NCI-H446 treated with DMSO at 0.1 percent for 48 hours (cell line): Measurements from ENCODE around the gene SLC2A11.
"Not testable (repeated sequence)": the region's sequence is repeated elsewhere in the genome, so short reads cannot be mapped to it uniquely, and the experiment has no call there.

Source experiments
- DNase-seq: peaks from one replicate; lab custom pipeline; 2025; lab: John Stamatoyannopoulos, UW

The SLC2A11 gene

DNA sequence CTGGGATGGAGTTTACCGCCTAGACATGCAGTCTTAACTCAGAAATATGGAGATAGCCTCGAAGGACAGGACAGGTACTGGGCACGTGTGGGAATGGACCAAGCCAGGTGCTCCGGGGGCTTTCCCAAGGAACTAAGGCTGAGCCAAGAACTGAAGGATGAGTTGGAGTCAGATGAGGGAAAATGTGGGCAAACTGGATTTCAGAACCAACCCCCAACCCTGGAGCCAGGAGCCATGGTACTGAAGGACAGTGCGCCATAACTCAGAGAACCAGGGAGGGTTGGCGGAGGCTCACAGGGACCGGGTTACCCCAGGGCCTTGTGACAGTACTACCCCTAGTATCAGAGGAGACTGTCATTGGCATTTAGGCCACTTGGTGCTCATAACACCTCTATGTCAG, 34.1 kb downstream of the SLC2A11 start:
- no peak for DNase-seq

DNA sequence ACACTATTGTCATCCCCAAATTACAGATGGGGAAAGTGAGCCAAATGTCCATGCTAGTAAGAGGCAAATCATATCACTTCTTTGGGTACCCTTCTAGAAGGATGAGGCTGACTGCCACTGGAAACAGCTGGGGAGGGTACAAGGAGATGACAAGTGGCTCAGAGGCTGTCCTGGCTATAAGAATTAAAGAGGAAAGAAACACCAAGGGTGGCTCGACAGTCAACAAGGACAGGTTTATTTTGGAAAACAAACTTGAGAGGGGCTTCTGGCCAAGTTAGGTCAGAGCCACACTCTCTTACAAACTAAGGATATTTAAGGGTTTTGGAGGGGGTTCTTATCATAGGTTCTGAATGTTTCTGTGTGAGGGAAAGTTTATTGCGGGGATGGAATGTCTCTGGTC, 34.5 kb downstream of the SLC2A11 start:
- DNase-seq: no peak

DNA sequence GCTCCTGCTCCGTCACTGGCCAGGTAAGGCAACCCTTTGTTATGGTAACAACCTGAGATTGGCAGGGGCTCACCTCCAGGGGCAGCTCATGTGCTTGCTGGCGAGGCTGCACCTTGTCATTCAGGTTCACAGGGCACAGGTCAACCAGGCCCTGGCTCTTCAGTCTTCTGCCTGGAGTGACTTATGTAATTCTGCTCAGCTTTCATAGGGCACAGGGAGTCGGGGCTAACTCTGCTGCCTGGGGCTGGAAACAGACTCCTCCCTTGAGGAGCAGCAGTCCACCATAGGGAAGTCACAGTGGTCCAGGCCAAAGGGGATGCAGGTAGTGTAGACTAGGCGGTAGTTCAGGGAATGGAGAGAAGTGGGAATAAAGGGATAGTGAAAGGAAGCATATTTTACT, 35.0 kb downstream of the SLC2A11 start:
- no peak for DNase-seq

- DNase-seq: no peak
These were observed 35.7 kb downstream of the SLC2A11 start for GRCh38 chr22:23893121-23893944.

GRCh38 chr22:23893945-23894709, 36.5 kb downstream of the SLC2A11 start, which contains the start of gene MIF:
Gene MIF (plus strand): TSS chr22:23894383. CDS start chr22:23894475, 92 bp downstream.
- DNase-seq: peak; percentile 90

DNA sequence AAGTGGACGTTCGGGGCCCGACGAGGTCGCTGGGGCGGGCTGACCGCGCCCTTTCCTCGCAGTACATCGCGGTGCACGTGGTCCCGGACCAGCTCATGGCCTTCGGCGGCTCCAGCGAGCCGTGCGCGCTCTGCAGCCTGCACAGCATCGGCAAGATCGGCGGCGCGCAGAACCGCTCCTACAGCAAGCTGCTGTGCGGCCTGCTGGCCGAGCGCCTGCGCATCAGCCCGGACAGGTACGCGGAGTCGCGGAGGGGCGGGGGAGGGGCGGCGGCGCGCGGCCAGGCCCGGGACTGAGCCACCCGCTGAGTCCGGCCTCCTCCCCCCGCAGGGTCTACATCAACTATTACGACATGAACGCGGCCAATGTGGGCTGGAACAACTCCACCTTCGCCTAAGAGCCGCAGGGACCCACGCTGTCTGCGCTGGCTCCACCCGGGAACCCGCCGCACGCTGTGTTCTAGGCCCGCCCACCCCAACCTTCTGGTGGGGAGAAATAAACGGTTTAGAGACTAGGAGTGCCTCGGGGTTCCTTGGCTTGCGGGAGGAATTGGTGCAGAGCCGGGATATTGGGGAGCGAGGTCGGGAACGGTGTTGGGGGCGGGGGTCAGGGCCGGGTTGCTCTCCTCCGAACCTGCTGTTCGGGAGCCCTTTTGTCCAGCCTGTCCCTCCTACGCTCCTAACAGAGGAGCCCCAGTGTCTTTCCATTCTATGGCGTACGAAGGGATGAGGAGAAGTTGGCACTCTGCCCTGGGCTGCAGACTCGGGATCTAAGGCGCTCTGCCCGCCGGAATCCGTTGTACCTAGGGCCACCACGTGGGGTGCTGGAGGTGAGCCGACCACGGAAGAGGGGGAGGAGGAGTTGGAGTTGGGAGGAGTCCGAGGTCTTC, 37.3 kb downstream of the SLC2A11 start:
- peak; percentile 44 for DNase-seq

DNA sequence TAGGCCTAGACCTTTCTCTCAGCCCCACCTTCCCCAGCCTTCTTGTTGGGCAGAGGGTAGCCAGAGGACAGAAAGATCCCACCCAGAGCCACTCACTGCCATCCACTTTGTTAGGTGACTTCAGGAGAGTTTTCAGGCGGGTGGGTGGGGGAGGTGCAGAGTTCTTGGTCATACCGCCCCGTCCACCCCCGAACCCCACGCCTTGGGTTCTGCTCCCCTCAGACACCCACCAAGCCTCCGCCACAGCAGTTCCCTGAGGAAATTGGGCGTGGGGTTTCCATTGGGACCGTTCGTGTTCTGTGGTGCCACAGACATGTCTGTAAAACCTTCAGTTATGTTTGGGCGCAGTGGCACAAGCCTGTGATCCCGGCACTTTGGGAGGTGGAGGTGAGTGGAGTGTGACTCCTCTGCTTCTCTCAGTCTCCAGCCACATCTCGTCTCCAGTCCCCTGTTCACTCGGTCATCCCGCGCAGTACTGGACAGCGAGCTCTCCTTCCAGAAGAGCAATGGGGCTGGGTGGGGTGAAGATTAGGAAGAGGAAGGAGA, 38.0 kb downstream of the SLC2A11 start:
- no peak for DNase-seq

DNA sequence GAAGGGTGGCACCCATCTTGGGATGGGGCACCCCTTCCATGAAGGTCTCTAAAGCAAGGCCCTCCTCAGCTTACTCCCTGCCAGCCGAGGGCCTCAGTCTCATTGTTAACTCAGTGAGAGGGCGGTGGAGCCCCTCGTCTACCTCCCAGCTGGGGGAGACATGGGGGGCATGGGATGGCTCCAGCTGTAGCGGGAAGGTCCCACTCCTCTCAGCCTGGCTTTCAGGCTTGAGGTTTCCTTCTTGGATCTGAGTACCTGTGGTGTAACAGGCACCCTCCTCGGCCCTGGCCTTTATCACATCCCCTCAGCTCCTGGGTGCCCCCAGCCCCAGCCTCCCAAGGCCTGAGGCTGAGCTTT, 38.5 kb downstream of the SLC2A11 start:
- DNase-seq: no peak

DNA sequence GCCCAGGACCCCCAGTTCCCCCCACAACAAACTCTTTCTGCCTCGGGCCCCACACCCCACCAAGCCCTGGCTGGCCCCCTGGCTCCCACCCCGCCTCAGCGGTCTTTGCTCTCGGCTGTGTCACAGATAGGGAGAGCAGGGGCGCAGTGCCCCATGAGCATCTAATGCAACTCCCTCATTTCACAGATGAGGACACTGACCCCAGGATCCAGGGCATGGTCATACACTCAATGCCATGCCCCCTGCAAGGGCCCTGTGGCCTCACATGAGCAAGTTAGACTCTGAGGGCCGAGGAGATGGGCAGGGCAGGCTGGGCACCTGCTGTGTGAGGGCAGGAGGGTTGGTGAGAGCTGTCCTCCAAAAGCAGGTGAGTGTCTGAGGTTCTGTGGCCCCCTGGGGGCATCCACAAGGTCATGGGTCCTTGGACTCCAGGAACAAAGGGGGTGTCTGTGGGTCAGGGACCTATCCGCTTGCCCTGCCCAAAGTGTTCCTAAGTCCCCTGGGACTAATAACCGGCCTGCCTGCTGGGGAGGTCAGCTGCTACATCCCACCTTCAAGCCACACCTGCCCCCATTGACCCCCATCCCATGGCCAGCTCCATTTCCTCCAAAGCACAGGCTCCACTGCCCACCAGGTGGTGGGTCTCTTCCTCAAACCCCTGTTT, 39.0 kb downstream of the SLC2A11 start:
- DNase-seq: no peak

GRCh38 chr22:23897320-23897719, 39.6 kb downstream of the SLC2A11 start:
- no peak for DNase-seq

GRCh38 chr22:23898006-23898974, 40.6 kb downstream of the SLC2A11 start:
- DNase-seq: no peak

DNA sequence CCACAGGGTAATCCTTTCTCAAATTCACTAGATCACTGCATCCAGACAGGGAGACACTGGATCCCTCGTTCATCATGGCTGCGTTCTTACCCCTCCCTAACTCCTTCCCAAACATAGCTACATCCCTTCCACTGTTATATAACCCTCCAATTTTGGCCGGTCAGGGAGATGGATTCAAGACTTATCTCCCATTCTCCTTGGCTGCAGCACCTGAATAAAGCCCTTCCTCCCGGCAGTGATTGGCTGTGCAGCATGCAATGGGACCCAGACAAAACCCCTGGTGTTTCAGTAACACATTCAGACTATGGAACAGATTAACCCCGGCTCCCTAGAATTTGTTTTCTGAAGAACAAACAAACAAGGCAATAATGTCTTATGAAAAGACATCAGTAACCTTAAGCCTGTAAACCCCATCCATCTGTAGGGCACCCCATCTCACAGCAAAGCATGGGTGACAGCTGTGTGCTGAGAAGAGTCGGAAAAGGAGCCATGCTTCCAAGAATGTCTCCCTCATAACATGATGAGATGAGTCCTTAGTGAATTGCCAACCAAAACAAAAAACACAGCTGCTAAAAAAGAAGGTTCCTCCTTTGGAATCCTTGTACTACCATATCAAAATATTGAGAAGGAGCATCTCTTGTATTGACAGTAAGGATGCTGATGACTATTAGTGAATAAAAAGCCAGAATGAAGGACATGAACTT, 41.5 kb downstream of the SLC2A11 start:
- no peak for DNase-seq

DNA sequence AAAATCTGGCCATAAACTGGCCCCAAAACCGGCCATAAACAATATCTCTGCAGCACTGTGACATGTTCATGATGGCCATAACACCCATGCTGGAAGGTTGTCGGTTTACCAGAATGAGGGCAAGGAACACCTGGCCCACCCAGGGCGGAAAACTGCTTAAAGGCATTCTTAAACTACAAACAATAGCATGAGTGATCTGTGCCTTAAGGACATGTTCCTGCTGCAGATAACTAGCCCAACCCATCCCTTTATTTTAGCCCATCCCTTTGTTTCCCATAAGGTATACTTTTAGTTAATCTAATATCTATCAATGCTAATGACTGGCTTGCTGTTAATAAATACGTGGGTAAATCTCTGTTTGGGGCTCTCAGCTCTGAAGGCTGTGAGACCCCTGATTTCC, 42.6 kb downstream of the SLC2A11 start:
- not testable (repeated sequence) for DNase-seq

- no peak for DNase-seq
These were observed 43.9 kb downstream of the SLC2A11 start for GRCh38 chr22:23901600-23901999.

- peak; percentile 82 for DNase-seq
These were observed 45.8 kb downstream of the SLC2A11 start for GRCh38 chr22:23903328-23903971.

- no peak for DNase-seq
These were observed 47.0 kb downstream of the SLC2A11 start for GRCh38 chr22:23904573-23905254.

DNA sequence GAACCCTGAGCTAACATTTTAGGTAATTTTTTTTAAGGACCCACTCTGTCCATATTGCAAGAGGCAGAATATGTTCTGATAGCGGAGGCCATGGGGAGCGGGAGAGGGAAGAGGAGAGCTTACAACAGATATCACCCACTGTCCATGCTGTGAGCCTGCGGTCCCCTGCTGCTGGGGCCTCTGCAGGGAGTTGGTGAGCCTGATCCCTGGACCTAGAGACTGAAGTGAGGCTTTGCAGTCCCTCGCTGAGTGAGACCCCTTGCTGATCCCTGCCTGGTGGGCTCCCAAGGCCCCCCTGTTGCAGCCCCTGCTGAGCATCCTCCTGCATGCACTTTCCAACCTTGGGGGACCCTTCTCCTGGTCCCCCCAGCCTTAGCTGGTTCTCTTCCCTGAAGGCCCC, 49.0 kb downstream of the SLC2A11 start:
- no peak for DNase-seq

GRCh38 chr22:23907423-23907822, 49.7 kb downstream of the SLC2A11 start:
- not testable (repeated sequence) for DNase-seq
